Measurements from ENCODE around the gene MEGF11. TPM values are rescaled to one million over a fixed set of nuclear protein-coding genes. Genes with fewer than 3 reads are reported as not detected.

Gene MEGF11
- polyA plus RNA-seq, 1 of the 3 experiments (the other 2 are of a cell fraction) = not detected

- H3K4me3 ChIP-seq (ENCODE audit: low read depth in 2 of 2, low read length in 1 of 2) = no peak overlapping the region
- H3F3A ChIP-seq (replicated peaks; ENCODE audit: insufficient read depth) = no peaks in the 10 kb centered on the region
- no peak for DNase-seq
- H3K4me1 ChIP-seq (ENCODE audit: control insufficient read depth in 1 of 2, insufficient read depth in 2 of 2, low read depth in 1 of 2, low read length in 1 of 2) = no peaks in the 10 kb centered on the region
- H3K27me3 ChIP-seq (ENCODE audit: insufficient read depth) = no peaks in the 10 kb centered on the region; the same call in 1 of the 2 replicates
- no peaks in the 10 kb centered on the region for H3K9me3 ChIP-seq
- ChIA-PET CTCF (no interaction called here), POLR2A (no interaction called here)
- WGBS (ENCODE audit: low lambda C conversion rate) = 67% methylated on average over 1 of the region's 1 CpG
- H3K27ac ChIP-seq (ENCODE audit: low read depth in 2 of 2, low read length in 1 of 2) = no peak overlapping the region
- H3K79me2 ChIP-seq (ENCODE audit: insufficient read depth) = no peaks in the 10 kb centered on the region
- no peaks in the 10 kb centered on the region for H4K20me1 ChIP-seq (ENCODE audit: insufficient read depth)
- no peak overlapping the region for H3K4me2 ChIP-seq
- no peaks in the 10 kb centered on the region for H3K36me3 ChIP-seq (replicated peaks in 1 of 2; ENCODE audit: control insufficient read depth in 1 of 2, insufficient read depth in 2 of 2, low read length in 1 of 2)
- no peak overlapping the region for H2AFZ ChIP-seq (ENCODE audit: low read depth)
- no peak overlapping the region for H3K9ac ChIP-seq
- H3K9me2 ChIP-seq = no peaks in the 10 kb centered on the region
- TF ChIP-seq MAX (IDR thresholded peaks at IDR 0.05; ENCODE audit: low read depth) (no peak), TEAD4 (IDR thresholded peaks at IDR 0.05; ENCODE audit: borderline replicate concordance, insufficient read depth) (no peak), RCOR1 (IDR thresholded peaks at IDR 0.05; ENCODE audit: low read length) (no peak), RXRA (IDR thresholded peaks at IDR 0.05; ENCODE audit: borderline replicate concordance, low read depth) (no peak), GATA2 (CRISPR knock-in tag; IDR thresholded peaks at IDR 0.05) (no peak), SIN3A (IDR thresholded peaks at IDR 0.05; ENCODE audit: borderline replicate concordance, low read depth, low read length) (no peak), TCF12 (IDR thresholded peaks at IDR 0.05) (no peak), MXI1 (IDR thresholded peaks at IDR 0.05; ENCODE audit: low read depth, low read length) (no peak), NFIC (IDR thresholded peaks at IDR 0.05; ENCODE audit: borderline replicate concordance) (no peak)
These were observed 11.7 kb downstream of the MEGF11 start for GRCh38 chr15:66241908-66242285.

GRCh38 chr15:66241087-66241907 is 12.3 kb downstream of the MEGF11 start:
- Histone ChIP-seq H3K79me2 (ENCODE audit: insufficient read depth) (no peaks in the 10 kb centered on the region), H2AFZ (ENCODE audit: low read depth) (no peak overlapping the region), H3K4me3 (ENCODE audit: low read depth in 2 of 2, low read length in 1 of 2) (no peak overlapping the region), H3K4me2 (no peak overlapping the region), H3F3A (replicated peaks; ENCODE audit: insufficient read depth) (no peaks in the 10 kb centered on the region), H3K27ac (ENCODE audit: low read depth in 2 of 2, low read length in 1 of 2) (no peak overlapping the region), H4K20me1 (ENCODE audit: insufficient read depth) (no peaks in the 10 kb centered on the region), H3K4me1 (ENCODE audit: control insufficient read depth in 1 of 2, insufficient read depth in 2 of 2, low read depth in 1 of 2, low read length in 1 of 2) (no peaks in the 10 kb centered on the region), H3K27me3 (ENCODE audit: insufficient read depth) (no peaks in the 10 kb centered on the region; the same call in 1 of the 2 replicates), H3K9me3 (no peaks in the 10 kb centered on the region), H3K9me2 (no peaks in the 10 kb centered on the region), H3K9ac (no peak overlapping the region), H3K36me3 (replicated peaks in 1 of 2; ENCODE audit: control insufficient read depth in 1 of 2, insufficient read depth in 2 of 2, low read length in 1 of 2) (no peaks in the 10 kb centered on the region)
- 54% methylated on average over 10 of the region's 12 CpGs for WGBS (ENCODE audit: low lambda C conversion rate)
- no peak for TF ChIP-seq IRF3 (IDR thresholded peaks at IDR 0.05; ENCODE audit: low read depth, low read length)
- TF ChIP-seq SMC3 (IDR thresholded peaks at IDR 0.05; ENCODE audit: low read depth, low read length) = no peak
- TF ChIP-seq POLR2AphosphoS5 (IDR thresholded peaks at IDR 0.05; ENCODE audit: low read depth, low read length) = no peak
- TF ChIP-seq FOSL2 (IDR thresholded peaks at IDR 0.05; ENCODE audit: borderline replicate concordance, low read depth) = no peak
- TF ChIP-seq, protein P1, sequence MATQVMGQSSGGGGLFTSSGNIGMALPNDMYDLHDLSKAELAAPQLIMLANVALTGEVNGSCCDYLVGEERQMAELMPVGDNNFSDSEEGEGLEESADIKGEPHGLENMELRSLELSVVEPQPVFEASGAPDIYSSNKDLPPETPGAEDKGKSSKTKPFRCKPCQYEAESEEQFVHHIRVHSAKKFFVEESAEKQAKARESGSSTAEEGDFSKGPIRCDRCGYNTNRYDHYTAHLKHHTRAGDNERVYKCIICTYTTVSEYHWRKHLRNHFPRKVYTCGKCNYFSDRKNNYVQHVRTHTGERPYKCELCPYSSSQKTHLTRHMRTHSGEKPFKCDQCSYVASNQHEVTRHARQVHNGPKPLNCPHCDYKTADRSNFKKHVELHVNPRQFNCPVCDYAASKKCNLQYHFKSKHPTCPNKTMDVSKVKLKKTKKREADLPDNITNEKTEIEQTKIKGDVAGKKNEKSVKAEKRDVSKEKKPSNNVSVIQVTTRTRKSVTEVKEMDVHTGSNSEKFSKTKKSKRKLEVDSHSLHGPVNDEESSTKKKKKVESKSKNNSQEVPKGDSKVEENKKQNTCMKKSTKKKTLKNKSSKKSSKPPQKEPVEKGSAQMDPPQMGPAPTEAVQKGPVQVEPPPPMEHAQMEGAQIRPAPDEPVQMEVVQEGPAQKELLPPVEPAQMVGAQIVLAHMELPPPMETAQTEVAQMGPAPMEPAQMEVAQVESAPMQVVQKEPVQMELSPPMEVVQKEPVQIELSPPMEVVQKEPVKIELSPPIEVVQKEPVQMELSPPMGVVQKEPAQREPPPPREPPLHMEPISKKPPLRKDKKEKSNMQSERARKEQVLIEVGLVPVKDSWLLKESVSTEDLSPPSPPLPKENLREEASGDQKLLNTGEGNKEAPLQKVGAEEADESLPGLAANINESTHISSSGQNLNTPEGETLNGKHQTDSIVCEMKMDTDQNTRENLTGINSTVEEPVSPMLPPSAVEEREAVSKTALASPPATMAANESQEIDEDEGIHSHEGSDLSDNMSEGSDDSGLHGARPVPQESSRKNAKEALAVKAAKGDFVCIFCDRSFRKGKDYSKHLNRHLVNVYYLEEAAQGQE (IDR thresholded peaks at IDR 0.05; ENCODE audit: low read depth, low read length) = no peak
- no peak for TF ChIP-seq FOXM1 (IDR thresholded peaks at IDR 0.05; ENCODE audit: low read depth)
- TF ChIP-seq GATA2 (CRISPR knock-in tag; IDR thresholded peaks at IDR 0.05) = no peak
- ChIA-PET POLR2A (no interaction called here), CTCF (interaction anchor here (1.3 to 2.2 kb wide), 3 partner anchors 10 to 15 kb away, joined by 3 to 9 read pairs (median 3); no protein-coding TSS in a partner anchor)
- no peak for DNase-seq
